Fibroblast of mammary gland (primary cell): ENCODE measurements around the gene CHRNB2.

ENCODE experiments used
- DNase-seq: peaks from one replicate; pipeline ENCODE4 v3.0.0-alpha.2; 2010; ENCODE audit warnings: low read depth
- H3K4me3 ChIP-seq: 2 replicates; pipeline ENCODE4 v1.5.1; 2011; ENCODE audit warnings: low read depth, mild to moderate bottlenecking, low read length, moderate library complexity; ENCODE audit not compliant: control insufficient read depth
- TF ChIP-seq, protein P1 (sequence below): conservative IDR thresholded peaks from 2 replicates; pipeline ENCODE4 v1.5.1; 2011; ENCODE audit warnings: low read depth, low read length, inconsistent platforms; ENCODE audit not compliant: control insufficient read depth, insufficient read depth

CHRNB2 gene

DNA sequence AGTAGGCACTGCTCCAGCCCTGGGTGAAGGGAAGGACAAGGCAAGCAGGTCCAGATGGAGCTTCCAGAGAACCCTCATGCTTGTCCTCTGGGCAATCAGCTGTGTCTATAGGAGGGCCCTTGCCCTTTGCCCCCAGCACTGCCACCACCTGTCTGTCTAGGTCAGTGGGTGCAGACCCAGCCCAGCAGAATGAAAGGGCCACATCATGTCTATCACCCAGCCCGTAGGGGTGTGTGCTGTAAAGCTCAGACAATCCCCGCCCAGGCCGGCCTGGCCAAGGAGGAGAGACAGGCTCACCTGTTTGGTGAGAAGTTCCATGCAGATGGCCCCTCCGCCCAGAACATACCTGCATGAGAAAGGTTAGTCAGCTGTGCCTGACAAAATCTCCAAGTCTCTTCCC lies 16.1 kb upstream of the CHRNB2 start:
- no peak overlapping the region for H3K4me3 ChIP-seq
- no peak for DNase-seq

DNA sequence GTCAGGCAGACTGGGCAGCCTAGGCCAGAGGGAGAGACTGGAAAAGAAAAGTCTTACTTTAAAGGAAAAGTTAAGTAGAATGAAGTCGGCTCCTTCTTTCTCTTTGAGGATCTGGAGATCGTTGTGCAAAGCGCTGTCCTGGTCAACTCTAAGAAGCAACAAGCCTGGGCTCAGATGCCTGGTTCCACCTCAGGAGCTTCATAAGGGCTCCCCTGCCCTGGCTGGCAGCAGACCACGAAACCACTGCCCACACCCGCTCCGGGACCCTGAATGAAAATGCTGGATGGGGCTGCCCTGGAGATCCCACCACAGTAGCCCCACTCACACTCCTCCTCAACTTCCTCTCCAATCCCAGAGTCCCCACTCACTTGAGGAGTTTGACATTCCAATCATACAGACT lies 15.5 kb upstream of the CHRNB2 start:
- DNase-seq, result no peak
- H3K4me3 ChIP-seq, result no peak overlapping the region
- TF ChIP-seq, protein P1, sequence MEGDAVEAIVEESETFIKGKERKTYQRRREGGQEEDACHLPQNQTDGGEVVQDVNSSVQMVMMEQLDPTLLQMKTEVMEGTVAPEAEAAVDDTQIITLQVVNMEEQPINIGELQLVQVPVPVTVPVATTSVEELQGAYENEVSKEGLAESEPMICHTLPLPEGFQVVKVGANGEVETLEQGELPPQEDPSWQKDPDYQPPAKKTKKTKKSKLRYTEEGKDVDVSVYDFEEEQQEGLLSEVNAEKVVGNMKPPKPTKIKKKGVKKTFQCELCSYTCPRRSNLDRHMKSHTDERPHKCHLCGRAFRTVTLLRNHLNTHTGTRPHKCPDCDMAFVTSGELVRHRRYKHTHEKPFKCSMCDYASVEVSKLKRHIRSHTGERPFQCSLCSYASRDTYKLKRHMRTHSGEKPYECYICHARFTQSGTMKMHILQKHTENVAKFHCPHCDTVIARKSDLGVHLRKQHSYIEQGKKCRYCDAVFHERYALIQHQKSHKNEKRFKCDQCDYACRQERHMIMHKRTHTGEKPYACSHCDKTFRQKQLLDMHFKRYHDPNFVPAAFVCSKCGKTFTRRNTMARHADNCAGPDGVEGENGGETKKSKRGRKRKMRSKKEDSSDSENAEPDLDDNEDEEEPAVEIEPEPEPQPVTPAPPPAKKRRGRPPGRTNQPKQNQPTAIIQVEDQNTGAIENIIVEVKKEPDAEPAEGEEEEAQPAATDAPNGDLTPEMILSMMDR, result no peak

More for the DNA sequence above, 16.1 kb upstream of the CHRNB2 start:
- TF ChIP-seq, protein P1, result no peak

DNA sequence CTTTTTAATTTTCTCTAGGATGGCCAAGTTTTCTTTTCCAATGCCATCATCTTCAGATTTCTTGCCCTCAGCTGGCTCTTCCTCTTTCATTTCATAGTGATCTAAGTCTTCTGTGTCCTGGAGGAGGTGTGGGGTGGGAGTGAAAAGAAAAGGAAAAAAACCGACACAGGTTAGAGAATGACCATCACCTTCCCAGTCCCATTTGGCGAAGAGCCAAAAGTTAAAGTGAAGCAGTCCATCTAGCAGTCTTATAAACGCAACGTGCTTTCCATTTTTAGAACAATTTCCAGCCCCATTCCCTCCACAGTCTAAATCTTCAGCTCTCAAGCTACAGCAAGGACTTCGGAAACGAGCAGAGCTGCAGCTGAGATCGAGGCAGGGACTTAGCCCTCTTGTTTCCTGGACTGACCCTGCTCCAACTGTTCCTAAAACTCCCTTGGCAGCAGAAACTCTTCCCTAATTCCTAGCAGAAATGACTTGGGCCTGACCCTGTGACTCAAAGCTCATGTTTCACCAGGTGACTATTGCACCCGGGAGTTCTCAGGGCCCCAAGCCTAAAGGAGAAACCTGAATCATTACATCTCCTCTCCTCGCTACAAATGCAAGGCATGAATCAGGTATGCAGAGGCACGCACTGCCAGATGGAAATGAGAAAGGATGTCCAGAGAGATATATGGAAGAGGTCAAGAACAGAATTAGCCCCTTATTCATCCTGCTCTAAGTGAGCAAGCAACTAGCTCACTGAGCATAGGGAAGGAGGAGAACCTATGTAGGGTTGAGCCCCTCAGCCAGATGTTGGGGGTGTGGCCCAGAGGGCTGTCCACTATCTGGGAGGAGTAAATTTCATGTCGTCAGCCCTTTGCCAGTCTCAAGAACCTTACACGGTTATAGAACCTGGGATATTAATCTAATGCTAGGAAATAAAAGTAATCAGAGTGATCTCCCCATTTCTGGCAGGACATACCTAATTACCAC lies 14.2 kb upstream of the CHRNB2 start:
- no peak overlapping the region for H3K4me3 ChIP-seq
- peak; percentile 52 for DNase-seq
- TF ChIP-seq, protein P1, result no peak

DNA sequence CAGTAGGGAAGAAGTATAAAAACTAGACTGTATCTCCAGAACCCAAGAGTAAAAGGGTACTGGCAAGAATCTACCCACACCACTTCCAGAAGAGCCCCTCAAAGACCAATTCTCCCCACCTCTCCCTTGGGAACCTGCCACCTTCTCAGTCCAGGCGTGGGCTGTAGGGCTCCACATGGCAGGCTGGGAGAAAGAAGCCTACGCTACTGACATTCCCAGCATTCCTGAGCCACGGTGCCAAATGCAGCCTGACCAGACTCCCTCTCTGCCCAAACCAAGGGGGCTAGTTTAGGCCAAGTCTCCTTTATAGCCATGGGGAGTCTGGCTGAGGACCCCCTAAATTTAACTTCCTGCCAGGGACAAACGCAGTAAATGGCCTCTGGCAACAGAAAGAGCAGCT lies 11.2 kb upstream of the CHRNB2 start:
- DNase-seq, result peak; percentile 8
- TF ChIP-seq, protein P1, result no peak
- peak overlapping the region; percentile 87 for H3K4me3 ChIP-seq

DNA sequence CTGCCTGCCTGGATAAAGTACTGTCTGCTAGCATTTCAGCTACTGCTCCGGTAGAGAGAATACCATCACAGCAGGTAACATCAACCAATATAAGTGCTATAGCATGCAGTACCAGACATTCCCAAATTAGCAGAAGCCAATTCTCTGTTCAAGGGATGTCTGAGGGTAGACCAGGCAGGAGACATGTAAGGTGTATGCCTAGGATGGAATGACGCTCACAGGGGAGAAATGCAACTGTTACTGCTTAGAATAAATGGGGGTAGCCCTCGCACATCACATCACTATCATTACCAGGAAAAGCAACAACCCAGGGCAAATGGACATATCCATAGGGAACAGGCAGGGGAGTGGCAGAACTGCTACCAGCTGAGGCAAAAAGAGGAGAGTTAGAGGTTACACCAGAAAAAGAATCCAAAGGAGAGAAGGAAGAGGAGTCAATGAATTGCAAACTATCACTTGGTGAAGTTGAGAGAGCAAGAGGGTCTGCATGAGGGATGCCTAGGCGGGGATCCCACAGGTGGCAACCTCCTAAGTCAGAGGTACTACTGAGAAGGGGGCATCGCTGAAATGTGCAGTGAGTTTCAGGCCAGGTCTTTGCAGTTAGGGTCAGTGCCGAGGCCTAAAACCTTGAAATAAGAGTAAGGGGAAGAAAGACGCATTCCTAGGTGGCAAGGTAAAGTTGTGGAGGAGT lies 10.2 kb upstream of the CHRNB2 start:
- DNase-seq, result no peak
- peak overlapping the region; percentile 87 for H3K4me3 ChIP-seq
- TF ChIP-seq, protein P1, result no peak

DNA sequence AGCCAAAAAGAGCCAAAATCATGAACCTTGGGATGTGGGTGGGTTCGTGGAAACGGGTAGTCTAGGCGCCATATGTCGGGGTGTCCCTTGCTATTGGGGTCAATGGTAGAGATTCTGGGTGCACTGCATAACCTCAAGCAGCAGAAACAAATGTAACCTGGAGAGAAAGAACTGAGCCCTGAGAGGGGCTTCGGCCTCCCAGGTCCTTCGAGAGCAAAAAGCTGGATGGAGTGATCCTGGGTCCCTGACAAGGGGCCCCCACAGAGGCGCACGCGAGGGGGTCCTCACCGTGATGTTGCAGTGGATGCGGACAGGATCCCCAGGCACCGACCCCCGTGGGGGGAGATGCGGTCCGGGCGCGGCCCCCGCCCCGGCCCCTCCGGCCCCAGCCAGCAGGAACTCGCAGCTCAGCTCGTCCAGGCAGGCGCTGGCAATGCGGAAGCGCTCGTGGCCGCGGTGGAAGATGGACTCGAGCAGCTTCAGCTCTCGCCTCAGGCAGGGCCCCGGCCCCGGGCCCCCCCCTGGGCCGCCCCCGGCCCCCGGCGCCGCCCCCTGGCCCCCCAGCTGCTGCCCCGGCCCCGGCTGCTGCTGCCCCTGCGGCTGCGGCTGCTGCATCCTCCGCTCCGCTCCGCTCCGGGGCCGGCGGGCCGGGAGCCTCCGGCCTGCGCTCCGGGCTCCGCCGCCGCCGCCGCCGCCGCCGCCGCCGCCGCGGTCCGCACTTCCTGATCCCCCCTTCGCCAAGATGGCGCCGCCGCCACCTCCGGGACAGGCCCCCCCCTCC lies 9.4 kb upstream of the CHRNB2 start, which contains the start of gene UBE2Q1:
Gene UBE2Q1, minus strand, starts transcription at position 724 of the 781 bp plus-strand sequence. Its CDS starts 109 bp downstream, at position 615.
- H3K4me3 ChIP-seq, result peak within 1 kb of the TSS; percentile 87
- TF ChIP-seq, protein P1, result no peak
- peak; percentile 18 for DNase-seq
